SK-N-MC (cell line): Measurements from ENCODE around the gene ULK3.

Source experiments
- EZH2 ChIP-seq: fragments of 200-600 bp; sonication (generic); IDR thresholded peaks from one replicate; pipeline ENCODE4 v1.6.1; 2017; ENCODE audit warnings: antibody characterized with exemption
- POLR2AphosphoS5 ChIP-seq: IDR thresholded peaks from 2 replicates; pipeline ENCODE4 v1.6.1; 2012; ENCODE audit warnings: mild to moderate bottlenecking, low read depth, low read length, borderline replicate concordance

- no peak for TF ChIP-seq EZH2
- TF ChIP-seq POLR2AphosphoS5: no peak
Measured at GRCh38 chr15:74873756-74874424, 30.9 kb upstream of the ULK3 start.
